HCT116 (cell line): ENCODE results near the gene KBTBD2. TPM values are rescaled to one million over a fixed set of nuclear protein-coding genes. Genes with fewer than 3 reads are reported as not detected.

Experiments
- ATAC-seq: fragments of 200-7000 bp; cut with Tn5 transposase; 2 replicates; pipeline ENCODE4 v1.9.1; 2020; ENCODE audit warnings: mild to moderate bottlenecking, moderate library complexity
- BruUV-seq: library from RNA; stranded (reverse); fragments of 400-500 nt; replicated peaks from 2 replicates; lab custom pipeline; 2021; lab: Mats Ljungman, UMichigan
- CTCF ChIA-PET: fragments of 300-600 bp; sonication (Branson Sonifier 250); formaldehyde crosslinking; loops from one replicate; lab custom pipeline; 2021; ENCODE audit warnings: antibody characterized with exemption; lab: Charles Lee
- POLR2A ChIA-PET: fragments of 300-600, 350-600 bp; sonication (Branson Sonifier 250); formaldehyde crosslinking; loops from one replicate; lab custom pipeline; 2021; ENCODE audit warnings: antibody characterized with exemption; lab: Charles Lee
- RAD21 ChIA-PET, 2 experiments: fragments of 300-600 bp; sonication (Branson Sonifier 250); formaldehyde crosslinking; loops; one replicate each; lab custom pipeline; 2023; ENCODE audit warnings: low total read pairs in 2 of 2; ENCODE audit not compliant: uncharacterized antibody in 2 of 2, unreplicated experiment in 2 of 2, low non-redundant PET in 1 of 2; lab: Charles Lee
- DNase-seq: peaks from one replicate; pipeline ENCODE4 v3.0.0-alpha.2; 2010; ENCODE audit warnings: low read depth, low spot score
- H2AFZ ChIP-seq: fragments of 200-600 bp; shearing (Covaris generic), sonication (generic); 2 replicates; pipeline ENCODE4 v1.6.1; 2017; ENCODE audit warnings: low read depth, mixed run types, mixed read lengths, antibody characterized with exemption, low read length; ENCODE audit not compliant: poor library complexity, severe bottlenecking
- H3K27ac ChIP-seq: 2 replicates; pipeline ENCODE4 v1.5.1; 2012; ENCODE audit warnings: low read depth, low read length
- H3K27me3 ChIP-seq: fragments of 200-600 bp; sonication (generic); 2 replicates; pipeline ENCODE4 v1.6.1; 2016; ENCODE audit warnings: mixed run types, low read length, mixed read lengths; ENCODE audit not compliant: insufficient read depth
- H3K36me3 ChIP-seq, 2 experiments: fragments of 200-500 bp in 1 of 2; fragments of 200-600 bp in 1 of 2; sonication (Bioruptor generic) in 1 of 2; sonication (generic) in 1 of 2; 2 replicates each; pipeline versions ENCODE4 v1.5.1 to v1.6.1; 2014 to 2016; ENCODE audit warnings: low read length in 2 of 2, inconsistent platforms in 1 of 2, mixed read lengths in 1 of 2, mixed run types in 1 of 2; ENCODE audit not compliant: insufficient read depth in 2 of 2, control insufficient read depth in 1 of 2
- H3K4me1 ChIP-seq, 2 experiments: fragments of 200-600 bp in 1 of 2; sonication (generic) in 1 of 2; 2 replicates each; pipeline versions ENCODE4 v1.5.1 to v1.6.1; 2012 to 2017; ENCODE audit warnings: low read length in 2 of 2, inconsistent platforms in 1 of 2, mild to moderate bottlenecking in 1 of 2, mixed read lengths in 1 of 2, mixed run types in 1 of 2, moderate library complexity in 1 of 2; ENCODE audit not compliant: insufficient read depth in 2 of 2, control insufficient read depth in 1 of 2
- H3K4me2 ChIP-seq: fragments of 200-600 bp; sonication (generic); 2 replicates; pipeline ENCODE4 v1.6.1; 2017; ENCODE audit warnings: mixed run types, low read length, mixed read lengths
- H3K4me3 ChIP-seq, 2 experiments: fragments of 200-600 bp in 1 of 2; sonication (generic) in 1 of 2; replicated peaks in 1 of 2; 2 replicates each; pipeline ENCODE4 v1.5.1; 2011 to 2016; ENCODE audit warnings: low read length in 2 of 2, control low read depth in 1 of 2, low read depth in 1 of 2, mild to moderate bottlenecking in 1 of 2, mixed read lengths in 1 of 2, mixed run types in 1 of 2
- H3K79me2 ChIP-seq: fragments of 200-600 bp; sonication (generic); 2 replicates; pipeline ENCODE4 v1.6.1; 2017; ENCODE audit warnings: mild to moderate bottlenecking, mixed run types, low read length, moderate library complexity, mixed read lengths; ENCODE audit not compliant: insufficient read depth
- H3K9ac ChIP-seq: fragments of 200-600 bp; sonication (generic); 2 replicates; pipeline ENCODE4 v1.6.1; 2016; ENCODE audit warnings: low read length, mixed read lengths
- H3K9me2 ChIP-seq: fragments of 200-600 bp; sonication (generic), shearing (Covaris generic); 2 replicates; pipeline ENCODE4 v1.6.1; 2017; ENCODE audit warnings: mixed run types, mild to moderate bottlenecking, moderate library complexity; ENCODE audit not compliant: insufficient read depth
- H3K9me3 ChIP-seq, 2 experiments: fragments of 200-500 bp in 1 of 2; fragments of 200-600 bp in 1 of 2; sonication (Bioruptor generic) in 1 of 2; sonication (generic) in 1 of 2; 2 replicates each; pipeline ENCODE4 v1.6.1; 2014 to 2017; ENCODE audit warnings: low read length in 2 of 2, mixed read lengths in 2 of 2, inconsistent platforms in 1 of 2, low read depth in 1 of 2, mild to moderate bottlenecking in 1 of 2, mixed run types in 1 of 2, moderate library complexity in 1 of 2; ENCODE audit not compliant: control insufficient read depth in 1 of 2, insufficient read depth in 1 of 2
- H4K20me1 ChIP-seq: fragments of 200-600 bp; sonication (generic), shearing (Covaris generic); 2 replicates; pipeline ENCODE4 v1.6.1; 2017; ENCODE audit warnings: mixed run types, mild to moderate bottlenecking, moderate library complexity; ENCODE audit not compliant: insufficient read depth
- ELF1 ChIP-seq: IDR thresholded peaks from 2 replicates; pipeline ENCODE4 v1.6.1; 2012; ENCODE audit warnings: low read depth, borderline replicate concordance
- EZH2 ChIP-seq: fragments of 200-600 bp; sonication (generic); IDR thresholded peaks from 2 replicates; pipeline ENCODE4 v1.6.1; 2017; ENCODE audit warnings: antibody characterized with exemption, mixed run types
- FOSL1 ChIP-seq: IDR thresholded peaks from 2 replicates; pipeline ENCODE4 v1.6.1; 2012; ENCODE audit warnings: low read depth
- JUND ChIP-seq: IDR thresholded peaks from 2 replicates; pipeline ENCODE4 v1.6.1; 2012
- MAX ChIP-seq: IDR thresholded peaks from 2 replicates; pipeline ENCODE4 v1.6.1; 2012
- POLR2A ChIP-seq: IDR thresholded peaks from 2 replicates; pipeline ENCODE4 v1.7.0; 2011; ENCODE audit warnings: borderline replicate concordance; ENCODE audit not compliant: insufficient read depth, insufficient read length; ENCODE audit errors: extremely low read depth
- ZNF274 ChIP-seq: fragments of 200-500 bp; sonication (Bioruptor generic); IDR thresholded peaks from 2 replicates; pipeline ENCODE4 v1.6.1; 2014; ENCODE audit warnings: mild to moderate bottlenecking, low read depth, low read length, inconsistent platforms
- intact Hi-C: fragments of 100-400 bp; cut with micrococcal nuclease; formaldehyde crosslinking; loops from 2 replicates; pipeline ENCODE4 v1.10.0; 2022
- total RNA-seq: library from RNA; stranded (reverse); gene quantifications from one replicate; pipeline ENCODE4 v1.2.1, GENCODE V29; 2021; ENCODE audit not compliant: unreplicated experiment
- TF ChIP-seq, protein P1 (sequence below): IDR thresholded peaks from 2 replicates; pipeline ENCODE4 v1.6.1; 2012; ENCODE audit warnings: low read depth
- TF ChIP-seq, protein P2 (sequence below): IDR thresholded peaks from 2 replicates; pipeline ENCODE4 v1.6.1; 2011; ENCODE audit warnings: mild to moderate bottlenecking, low read length, moderate library complexity; ENCODE audit not compliant: insufficient replicate concordance; ENCODE audit errors: extremely low read depth

Gene KBTBD2
- total RNA-seq, 1 experiment from 2014 or later = 29.0 TPM

DNA sequence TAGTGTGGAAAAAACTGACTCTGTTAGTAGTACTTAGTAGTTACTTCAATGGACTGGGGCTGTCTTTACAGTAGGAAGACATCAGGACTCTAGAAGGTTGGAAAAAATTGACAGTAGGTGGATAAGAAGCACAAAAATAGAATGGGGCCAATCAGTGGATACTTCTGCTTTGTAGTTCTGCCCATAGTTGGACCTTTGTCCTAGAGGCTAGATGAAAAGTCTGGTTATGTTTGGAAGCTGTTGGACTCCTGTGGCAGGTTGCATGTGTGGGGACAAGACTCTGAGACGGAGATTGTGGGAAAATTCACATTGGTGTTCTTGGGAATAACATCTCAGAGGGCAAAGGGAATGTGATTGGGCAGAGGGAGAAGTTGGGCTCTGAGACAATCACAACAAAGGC, 18.6 kb upstream of the KBTBD2 start:
- H3K36me3 ChIP-seq = peaks cover 0 to 8% of the 10 kb centered on the region in 2 experiments; a peak in 1 of 4 replicates
- no peaks in the 10 kb centered on the region for H3K9me3 ChIP-seq
- BruUV-seq = no TSS peak
- DNase-seq = no peak
- ChIA-PET CTCF (no interaction called here), RAD21 (no interaction called here), POLR2A (no interaction called here)
- no peak overlapping the region for H3K9ac ChIP-seq
- no peak overlapping the region for H3K4me3 ChIP-seq
- intact Hi-C loops = no loop called here
- no peaks in the 10 kb centered on the region for H3K27me3 ChIP-seq
- H3K79me2 ChIP-seq = no peaks in the 10 kb centered on the region
- ATAC-seq = no peak
- H3K27ac ChIP-seq = no peak overlapping the region
- no peak for TF ChIP-seq ELF1
- TF ChIP-seq JUND = no peak
- TF ChIP-seq ZNF274 = no peak
- TF ChIP-seq POLR2A = no peak
- no peak for TF ChIP-seq EZH2
- TF ChIP-seq, protein P1, sequence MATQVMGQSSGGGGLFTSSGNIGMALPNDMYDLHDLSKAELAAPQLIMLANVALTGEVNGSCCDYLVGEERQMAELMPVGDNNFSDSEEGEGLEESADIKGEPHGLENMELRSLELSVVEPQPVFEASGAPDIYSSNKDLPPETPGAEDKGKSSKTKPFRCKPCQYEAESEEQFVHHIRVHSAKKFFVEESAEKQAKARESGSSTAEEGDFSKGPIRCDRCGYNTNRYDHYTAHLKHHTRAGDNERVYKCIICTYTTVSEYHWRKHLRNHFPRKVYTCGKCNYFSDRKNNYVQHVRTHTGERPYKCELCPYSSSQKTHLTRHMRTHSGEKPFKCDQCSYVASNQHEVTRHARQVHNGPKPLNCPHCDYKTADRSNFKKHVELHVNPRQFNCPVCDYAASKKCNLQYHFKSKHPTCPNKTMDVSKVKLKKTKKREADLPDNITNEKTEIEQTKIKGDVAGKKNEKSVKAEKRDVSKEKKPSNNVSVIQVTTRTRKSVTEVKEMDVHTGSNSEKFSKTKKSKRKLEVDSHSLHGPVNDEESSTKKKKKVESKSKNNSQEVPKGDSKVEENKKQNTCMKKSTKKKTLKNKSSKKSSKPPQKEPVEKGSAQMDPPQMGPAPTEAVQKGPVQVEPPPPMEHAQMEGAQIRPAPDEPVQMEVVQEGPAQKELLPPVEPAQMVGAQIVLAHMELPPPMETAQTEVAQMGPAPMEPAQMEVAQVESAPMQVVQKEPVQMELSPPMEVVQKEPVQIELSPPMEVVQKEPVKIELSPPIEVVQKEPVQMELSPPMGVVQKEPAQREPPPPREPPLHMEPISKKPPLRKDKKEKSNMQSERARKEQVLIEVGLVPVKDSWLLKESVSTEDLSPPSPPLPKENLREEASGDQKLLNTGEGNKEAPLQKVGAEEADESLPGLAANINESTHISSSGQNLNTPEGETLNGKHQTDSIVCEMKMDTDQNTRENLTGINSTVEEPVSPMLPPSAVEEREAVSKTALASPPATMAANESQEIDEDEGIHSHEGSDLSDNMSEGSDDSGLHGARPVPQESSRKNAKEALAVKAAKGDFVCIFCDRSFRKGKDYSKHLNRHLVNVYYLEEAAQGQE = no peak
- TF ChIP-seq FOSL1 = no peak
- TF ChIP-seq MAX = no peak
- TF ChIP-seq, protein P2, sequence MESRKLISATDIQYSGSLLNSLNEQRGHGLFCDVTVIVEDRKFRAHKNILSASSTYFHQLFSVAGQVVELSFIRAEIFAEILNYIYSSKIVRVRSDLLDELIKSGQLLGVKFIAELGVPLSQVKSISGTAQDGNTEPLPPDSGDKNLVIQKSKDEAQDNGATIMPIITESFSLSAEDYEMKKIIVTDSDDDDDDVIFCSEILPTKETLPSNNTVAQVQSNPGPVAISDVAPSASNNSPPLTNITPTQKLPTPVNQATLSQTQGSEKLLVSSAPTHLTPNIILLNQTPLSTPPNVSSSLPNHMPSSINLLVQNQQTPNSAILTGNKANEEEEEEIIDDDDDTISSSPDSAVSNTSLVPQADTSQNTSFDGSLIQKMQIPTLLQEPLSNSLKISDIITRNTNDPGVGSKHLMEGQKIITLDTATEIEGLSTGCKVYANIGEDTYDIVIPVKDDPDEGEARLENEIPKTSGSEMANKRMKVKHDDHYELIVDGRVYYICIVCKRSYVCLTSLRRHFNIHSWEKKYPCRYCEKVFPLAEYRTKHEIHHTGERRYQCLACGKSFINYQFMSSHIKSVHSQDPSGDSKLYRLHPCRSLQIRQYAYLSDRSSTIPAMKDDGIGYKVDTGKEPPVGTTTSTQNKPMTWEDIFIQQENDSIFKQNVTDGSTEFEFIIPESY = no peak
- no peak overlapping the region for H2AFZ ChIP-seq
- no peak overlapping the region for H3K4me2 ChIP-seq
- no peaks in the 10 kb centered on the region for H4K20me1 ChIP-seq
- peaks cover 0 to 2% of the 10 kb centered on the region in 2 experiments; a peak in 1 of 4 replicates for H3K4me1 ChIP-seq
- H3K9me2 ChIP-seq = no peaks in the 10 kb centered on the region
